ENCODE measurements around the gene CAMKK1.
A peak's percentile ranks its signal among the peaks of the same experiment; 100 is the strongest.

The CAMKK1 gene

DNA sequence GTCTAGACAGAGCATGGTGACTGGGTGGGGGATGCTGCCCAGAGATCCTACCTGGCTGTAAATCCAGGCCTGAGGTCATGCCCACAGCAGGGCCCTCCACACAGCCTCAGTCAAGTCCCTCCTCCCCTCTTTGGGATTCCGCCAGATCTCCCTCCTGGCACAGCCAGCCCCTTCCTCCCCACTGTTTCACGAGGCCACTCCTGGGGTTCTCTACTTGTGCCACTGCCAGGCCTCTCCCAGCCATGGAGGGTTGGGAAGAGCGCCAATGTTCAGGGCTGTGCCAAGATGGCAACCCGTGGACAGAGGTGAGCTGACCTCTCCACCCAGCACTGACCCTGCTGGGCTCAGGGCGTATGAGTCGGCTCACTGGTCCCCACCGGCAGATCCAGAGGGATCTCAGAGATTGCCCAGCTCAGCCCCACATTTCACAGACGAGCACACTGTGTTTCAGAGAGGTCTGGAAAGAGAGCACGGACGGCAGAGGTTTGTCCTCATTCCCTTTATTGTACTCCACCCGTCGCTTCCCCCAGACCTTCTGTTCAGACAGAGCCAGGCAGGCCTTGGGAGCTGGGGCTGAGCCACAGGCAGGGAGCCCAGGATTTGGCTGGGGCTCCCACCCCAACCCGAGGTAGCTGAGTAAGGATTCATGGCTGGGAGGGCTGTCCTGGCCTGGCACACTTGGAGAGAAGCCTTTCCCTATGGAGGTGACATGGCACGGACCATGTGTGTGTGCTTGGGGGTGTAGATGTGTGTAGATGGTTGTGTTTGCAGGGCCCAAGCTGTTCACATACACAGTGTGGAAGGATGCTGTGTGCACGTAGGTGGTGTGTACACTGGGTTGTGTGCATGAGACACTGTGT, 3.5 kb upstream of the CAMKK1 start:
- DNase-seq (ENCODE audit: low spot score): no peak

DNA sequence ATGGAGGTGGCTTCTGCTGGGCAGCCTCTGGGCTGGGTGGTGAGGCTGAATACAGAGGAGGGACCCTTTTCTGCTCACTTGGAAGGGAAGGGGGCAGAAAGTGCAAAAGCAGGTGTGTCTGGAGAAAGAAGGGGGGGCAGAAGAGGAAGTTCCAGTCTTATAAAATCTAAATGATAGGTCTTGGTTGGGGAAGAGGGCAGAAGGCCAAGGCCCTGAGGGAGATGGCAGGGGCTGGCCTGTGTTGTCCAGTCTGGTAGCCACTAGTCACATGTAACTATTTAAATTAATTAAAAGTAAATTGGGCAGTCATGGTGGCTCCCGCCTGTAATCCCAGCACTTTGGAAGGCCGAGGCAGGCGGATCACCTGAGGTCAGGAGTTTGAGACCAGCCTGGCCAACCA, 2.5 kb upstream of the CAMKK1 start:
- DNase-seq (ENCODE audit: low spot score): no peak

GRCh38 chr17:3894911-3895343, 2.1 kb upstream of the CAMKK1 start:
- DNase-seq (ENCODE audit: low spot score): no peak

DNA sequence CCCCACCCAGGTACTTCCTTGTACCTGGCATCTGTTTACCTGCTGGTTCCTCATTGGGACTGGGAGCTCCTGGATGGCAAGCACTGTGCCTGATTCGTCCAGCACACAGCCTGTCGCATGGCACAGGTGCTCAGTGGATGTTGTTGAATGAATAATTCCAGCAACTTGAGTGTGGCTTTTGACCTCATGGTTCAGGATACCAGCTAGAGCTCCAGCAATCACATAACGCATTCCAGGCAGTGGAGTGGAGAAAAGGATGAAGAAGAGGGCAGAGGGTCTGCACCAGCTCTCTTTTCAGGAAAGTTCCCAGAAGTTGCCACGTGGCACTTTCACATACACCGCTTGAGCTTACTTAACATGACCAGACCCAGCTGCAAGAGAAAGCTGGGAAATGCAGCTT, 1.3 kb upstream of the CAMKK1 start:
- DNase-seq (ENCODE audit: low spot score): no peak

GRCh38 chr17:3893720-3894116, 865 bp upstream of the CAMKK1 start:
- DNase-seq (ENCODE audit: low spot score): no peak

- DNase-seq (ENCODE audit: low spot score): peak; percentile 78
Observed at GRCh38 chr17:3892095-3892998, 506 bp downstream of the CAMKK1 start.

DNA sequence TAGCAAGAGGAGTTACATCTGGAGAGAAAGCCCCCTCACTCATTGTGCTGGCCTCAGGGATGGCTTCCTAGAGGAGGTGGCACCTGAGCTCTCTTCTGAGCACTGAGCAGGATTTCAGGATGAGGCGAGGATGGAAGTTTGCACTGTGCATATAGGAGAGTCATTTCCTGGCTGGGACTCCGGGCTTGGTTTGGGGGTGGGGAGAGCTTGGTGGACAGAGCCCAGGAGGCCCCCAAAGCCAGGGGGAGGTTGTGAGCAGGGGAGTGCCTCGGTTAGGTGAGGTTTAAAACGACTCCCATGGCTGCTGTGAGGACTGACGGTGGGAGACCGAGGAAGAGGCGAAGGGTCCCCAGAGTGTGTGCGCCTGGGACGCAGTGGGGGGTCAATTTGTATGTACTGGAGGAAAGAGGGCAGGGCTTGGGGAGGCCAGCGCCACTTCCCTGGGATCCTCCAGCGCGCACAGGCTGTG, 1.2 kb downstream of the CAMKK1 start:
- DNase-seq (ENCODE audit: low spot score): peak; percentile 9

DNA sequence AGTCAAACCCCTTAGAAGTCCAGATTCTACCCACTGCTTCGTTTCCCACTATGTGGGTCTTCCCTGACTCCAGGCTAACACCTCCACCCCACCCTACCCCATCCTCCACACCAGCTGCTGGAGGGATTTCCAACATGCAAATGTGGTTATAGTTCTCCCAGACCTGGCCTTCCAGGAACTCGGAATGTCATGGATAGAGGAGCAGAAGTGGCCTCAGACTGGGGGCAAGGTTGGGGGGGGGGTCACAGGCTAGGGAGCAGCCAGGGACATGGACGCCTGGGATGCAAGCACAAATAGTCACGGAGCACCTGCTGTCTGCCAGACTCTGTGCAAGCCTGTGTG, 2.0 kb downstream of the CAMKK1 start:
- no peak for DNase-seq (ENCODE audit: low spot score)

DNA sequence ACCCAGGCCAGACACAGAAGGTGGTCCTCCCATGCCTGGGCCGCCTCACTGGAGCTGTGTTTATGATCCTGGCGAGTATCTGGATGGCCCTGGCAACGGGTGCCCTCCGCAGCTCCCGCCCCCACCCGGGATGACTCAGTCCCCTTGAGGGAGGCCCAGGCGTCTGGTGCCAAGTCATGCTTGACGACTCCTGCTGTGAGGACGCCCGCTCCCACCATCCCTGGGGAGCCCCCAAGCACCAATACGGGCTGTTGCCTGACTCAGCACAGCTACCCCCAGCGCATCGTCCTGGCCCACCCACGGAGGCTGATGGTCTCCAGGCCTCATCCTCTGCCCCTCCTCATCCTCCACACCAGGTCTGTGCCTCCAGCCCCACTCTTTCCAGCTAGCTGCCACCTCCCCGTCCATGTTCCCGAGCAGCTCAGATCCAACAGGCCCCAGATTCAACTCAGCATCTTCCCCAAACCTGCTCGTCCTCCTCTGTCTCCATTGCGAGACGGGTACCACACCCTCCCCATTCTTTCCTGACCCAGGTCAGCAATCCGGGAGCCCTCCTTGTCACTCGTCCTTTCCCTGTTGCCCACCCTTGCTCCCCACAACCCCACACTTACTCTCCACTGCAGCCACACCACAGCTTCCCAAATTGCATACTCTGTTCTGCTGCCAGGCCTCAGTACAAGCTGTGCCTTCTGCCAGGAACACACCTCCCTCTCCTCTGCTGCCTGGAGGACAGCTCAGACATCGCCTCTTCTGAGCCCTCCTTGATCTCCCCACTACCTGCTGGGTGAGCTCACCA, 2.6 kb downstream of the CAMKK1 start:
- peak; percentile 78 for DNase-seq (ENCODE audit: low spot score)

- DNase-seq (ENCODE audit: low spot score): no peak
Observed at GRCh38 chr17:3889325-3890012, 3.4 kb downstream of the CAMKK1 start.

GRCh38 chr17:3888343-3889171, 4.3 kb downstream of the CAMKK1 start:
- DNase-seq (ENCODE audit: low spot score): peak; percentile 81

DNA sequence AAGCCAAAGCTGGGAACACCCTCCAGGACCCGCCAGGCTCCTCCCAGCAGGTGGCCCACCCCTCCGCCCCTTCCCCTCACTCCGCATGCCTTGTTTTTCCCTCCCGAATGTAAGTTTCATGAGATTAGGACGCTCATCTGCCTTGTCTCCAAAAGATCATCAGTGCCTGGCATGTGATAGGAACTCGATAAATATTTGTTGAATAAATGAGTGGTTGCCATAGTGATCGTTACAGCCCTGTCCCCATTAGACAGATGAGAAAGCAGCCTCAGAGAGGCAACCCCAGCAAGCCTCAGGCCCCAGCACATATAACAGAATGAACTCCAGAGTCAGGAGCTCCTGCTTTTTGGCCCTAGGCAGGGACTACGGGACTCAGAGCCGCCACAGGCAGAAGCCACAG, 5.0 kb downstream of the CAMKK1 start:
- DNase-seq (ENCODE audit: low spot score): no peak

GRCh38 chr17:3887394-3887793, 5.5 kb downstream of the CAMKK1 start:
- no peak for DNase-seq (ENCODE audit: low spot score)

DNA sequence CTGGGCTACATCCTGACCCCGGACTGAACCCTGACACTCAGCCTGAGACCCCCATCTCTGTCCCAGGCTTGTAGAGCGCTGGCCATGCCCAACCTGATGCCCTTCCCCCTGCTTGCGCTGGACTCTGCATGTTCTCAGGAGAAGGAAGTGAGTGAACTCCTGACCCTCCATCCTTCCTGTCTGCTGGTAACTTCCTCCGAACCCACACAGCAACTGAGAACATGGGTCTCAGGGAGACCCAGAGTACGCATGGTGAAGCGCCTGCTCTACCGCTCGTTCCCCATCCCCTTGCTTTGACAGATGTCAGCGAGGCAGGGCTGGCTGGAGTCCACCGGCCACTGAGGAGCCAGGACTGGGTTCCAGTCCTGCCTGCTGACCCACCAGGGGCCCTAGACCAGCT, 6.1 kb downstream of the CAMKK1 start:
- no peak for DNase-seq (ENCODE audit: low spot score)

DNA sequence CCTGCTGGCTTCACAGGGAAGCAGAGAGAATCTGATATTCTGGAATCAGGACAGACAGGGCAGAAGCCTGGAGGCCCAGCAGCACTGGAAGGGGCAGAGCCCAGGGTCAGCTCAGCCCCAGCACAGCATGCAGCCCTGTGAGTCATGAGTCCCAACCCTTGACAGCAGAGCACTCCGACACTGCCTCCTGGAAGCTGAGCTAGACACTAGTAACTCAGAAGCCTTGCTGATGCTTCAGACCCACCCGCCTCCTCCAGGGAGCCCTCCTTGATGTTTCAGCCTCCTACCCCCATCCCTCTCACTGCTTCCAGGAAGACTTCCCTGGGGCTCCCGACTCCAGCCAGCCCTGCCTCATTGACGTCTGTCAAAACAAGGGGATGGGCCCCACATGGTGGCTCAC, 6.9 kb downstream of the CAMKK1 start:
- no peak for DNase-seq (ENCODE audit: low spot score)

DNA sequence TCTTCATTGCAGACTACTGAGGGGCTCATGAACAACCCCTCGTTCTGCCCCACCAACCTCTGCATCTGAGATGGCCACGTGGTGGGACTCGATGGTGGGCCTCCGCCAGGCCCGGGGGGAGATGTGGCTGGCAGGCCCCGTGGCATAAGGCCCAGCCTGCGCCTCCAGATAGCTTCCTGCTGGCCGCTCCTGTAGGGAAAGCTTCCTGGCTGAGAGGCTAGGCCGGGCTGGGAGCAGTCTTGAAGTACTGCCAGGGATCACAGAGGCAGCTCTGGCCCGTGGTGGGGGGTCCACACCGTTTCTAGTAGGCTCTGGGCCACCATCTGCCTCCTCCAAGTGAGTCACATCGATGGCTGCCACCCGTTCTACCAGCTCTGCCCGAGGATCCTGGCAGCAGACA, 7.6 kb downstream of the CAMKK1 start:
- DNase-seq (ENCODE audit: low spot score): no peak

GRCh38 chr17:3884188-3884587, 8.7 kb downstream of the CAMKK1 start:
- DNase-seq (ENCODE audit: low spot score): no peak

DNA sequence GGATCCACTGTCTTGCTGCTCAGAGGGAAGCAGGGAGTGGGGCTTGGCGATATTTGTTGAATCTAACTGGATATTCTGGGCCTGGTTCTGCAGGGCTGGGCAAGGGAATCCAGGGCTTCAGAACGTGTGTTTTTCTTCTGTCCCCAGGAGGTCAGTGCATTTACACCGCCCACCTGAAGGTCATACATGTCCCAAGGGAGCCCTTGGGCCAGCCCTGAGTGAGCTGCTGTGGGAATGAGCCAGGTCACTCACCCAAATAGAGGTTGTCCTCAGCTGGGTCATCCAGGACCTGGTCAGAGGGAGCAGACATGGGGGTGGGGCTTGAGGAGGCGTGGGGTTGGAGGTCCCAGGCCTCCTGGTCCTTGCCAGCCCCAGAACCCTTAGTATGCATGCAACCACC, 10.6 kb downstream of the CAMKK1 start:
- DNase-seq (ENCODE audit: low spot score): no peak

GRCh38 chr17:3880983-3881382, 11.9 kb downstream of the CAMKK1 start:
- no peak for DNase-seq (ENCODE audit: low spot score)

- DNase-seq (ENCODE audit: low spot score): no peak
Observed at GRCh38 chr17:3879591-3880417, 13.0 kb downstream of the CAMKK1 start.
